Measurements from ENCODE around the gene ATP5F1E. TPM values are rescaled to one million over a fixed set of nuclear protein-coding genes. Genes with fewer than 3 reads are reported as not detected.
A peak's percentile ranks its signal among the peaks of the same experiment; 100 is the strongest.

Gene ATP5F1E
- total and polyA plus RNA-seq, 8 donors, result 75.5 to 197 (median 169) TPM

DNA sequence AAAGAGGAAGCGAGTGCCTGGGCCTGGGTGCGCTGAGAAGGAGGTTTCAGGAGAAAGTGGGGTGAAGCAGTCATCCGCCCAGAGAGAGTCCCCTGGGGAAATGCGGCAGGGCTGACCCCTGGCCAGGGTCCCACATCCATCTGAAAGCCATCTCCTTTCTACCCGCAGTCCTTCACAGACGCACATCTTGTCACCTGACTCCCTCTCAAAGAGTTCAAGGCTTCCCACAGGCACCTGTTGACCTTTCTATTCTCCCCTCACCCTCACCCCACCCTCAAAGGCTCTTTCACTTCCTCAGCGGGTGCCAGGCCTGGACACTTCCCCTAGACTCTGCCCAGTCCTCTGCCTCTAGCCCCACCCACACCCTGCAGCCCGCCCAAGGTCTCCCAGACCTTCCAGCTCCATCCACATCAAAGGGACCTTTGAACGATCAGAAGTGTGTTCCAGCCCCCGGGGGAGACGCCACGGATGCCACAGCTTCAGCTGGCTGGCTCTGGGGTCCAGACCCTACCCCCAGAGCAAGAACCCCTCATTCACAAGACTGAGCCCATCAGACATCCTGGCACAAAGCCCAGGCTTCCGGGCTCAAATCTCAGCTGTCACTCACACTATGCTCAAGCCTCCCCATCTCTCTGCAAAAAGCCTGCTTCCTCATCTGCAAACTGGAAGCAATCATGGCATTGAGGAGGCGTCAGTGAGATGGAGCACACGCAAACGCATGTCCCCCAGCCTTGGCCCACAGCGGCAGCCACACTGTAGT is 27.2 kb downstream of the ATP5F1E start:
- intact Hi-C loops (cut with DNase I), result no loop called here
- H3K9me3 ChIP-seq, result no peaks in the 10 kb centered on the region
- H3K36me3 ChIP-seq, result peaks cover 0 to 41% of the 10 kb centered on the region in 2 donors
- DNase-seq (peak in 2 of 4 donors; percentile 90 to 92), ATAC-seq (peak; percentile 78)
- H3K27me3 ChIP-seq, result no peaks in the 10 kb centered on the region
- H3K4me3 ChIP-seq, result peak overlapping the region; percentile 53 to 87
- TF ChIP-seq CTCF (IDR thresholded peaks at IDR 0.05), result no peak
- H3K4me1 ChIP-seq, result peaks cover 23 to 71% of the 10 kb centered on the region in 2 donors
- H3K27ac ChIP-seq, result peak overlapping the region; percentile 84 to 97

DNA sequence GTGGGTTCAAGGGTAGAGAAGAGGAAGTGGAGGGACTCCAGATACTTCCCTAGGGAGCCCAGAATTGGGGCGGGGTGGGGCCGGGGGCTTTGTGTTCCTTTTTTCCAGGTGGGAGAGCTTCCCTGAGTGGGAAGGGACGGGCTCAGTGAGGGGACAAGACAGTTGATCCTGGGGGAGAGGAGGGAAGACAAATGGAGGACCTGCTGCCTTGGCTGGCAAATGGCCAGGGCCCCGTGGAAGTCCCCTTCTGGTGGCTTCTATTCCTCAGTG is 27.7 kb downstream of the ATP5F1E start:
- peaks cover 0 to 46% of the 10 kb centered on the region in 2 donors for H3K36me3 ChIP-seq
- peak overlapping the region; percentile 84 to 97 for H3K27ac ChIP-seq
- peak overlapping the region in 1 of 2 donors; percentile 87 for H3K4me3 ChIP-seq
- no peaks in the 10 kb centered on the region for H3K9me3 ChIP-seq
- no peaks in the 10 kb centered on the region for H3K27me3 ChIP-seq
- ATAC-seq, result no peak
- intact Hi-C loops (cut with DNase I), result no loop called here
- TF ChIP-seq CTCF (IDR thresholded peaks at IDR 0.05), result no peak
- peak in 1 of 4 donors; percentile 91 for DNase-seq
- peaks cover 20 to 65% of the 10 kb centered on the region in 2 donors for H3K4me1 ChIP-seq

GRCh38 chr20:59003836-59004492 is 28.2 kb downstream of the ATP5F1E start:
- no peak for ATAC-seq
- Histone ChIP-seq H3K27me3 (no peaks in the 10 kb centered on the region), H3K9me3 (no peaks in the 10 kb centered on the region), H3K27ac (peak overlapping the region; percentile 84 to 97), H3K36me3 (peaks cover 0 to 51% of the 10 kb centered on the region in 2 donors), H3K4me3 (peak overlapping the region in 1 of 2 donors; percentile 87), H3K4me1 (peaks cover 20 to 61% of the 10 kb centered on the region in 2 donors)
- intact Hi-C loops (cut with DNase I), result no loop called here
- DNase-seq, result peak in 1 of 4 donors; percentile 45
- TF ChIP-seq CTCF (IDR thresholded peaks at IDR 0.05), result no peak

DNA sequence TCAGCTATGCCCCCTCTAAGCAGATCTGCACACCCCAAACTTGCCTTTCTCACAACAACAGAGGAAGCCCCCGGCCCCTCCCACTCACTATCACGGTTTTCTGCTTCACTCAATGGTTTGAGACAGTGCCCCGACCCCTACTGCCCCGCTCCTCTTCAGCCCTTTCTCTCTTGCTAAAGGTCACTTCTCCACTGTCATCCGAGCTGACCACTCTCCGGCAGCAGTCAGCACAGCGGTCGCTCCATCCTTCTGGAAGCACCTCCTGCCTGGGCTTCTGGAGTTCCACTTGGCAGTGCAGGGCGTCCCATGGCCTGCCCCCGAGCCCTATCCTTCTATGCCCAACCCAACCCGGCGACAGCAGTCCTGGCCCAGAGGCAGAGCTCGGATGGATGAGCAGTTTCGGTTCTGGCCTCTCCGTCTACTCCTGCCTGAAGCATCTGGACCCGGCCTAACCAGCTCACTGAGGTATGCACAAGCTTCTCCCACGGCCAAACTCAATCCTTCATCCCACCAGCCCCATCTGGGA is 29.2 kb downstream of the ATP5F1E start:
- no peaks in the 10 kb centered on the region for H3K27me3 ChIP-seq
- no peak for TF ChIP-seq CTCF (IDR thresholded peaks at IDR 0.05)
- ATAC-seq (no peak), DNase-seq (peak in 1 of 4 donors; percentile 15)
- H3K9me3 ChIP-seq, result no peaks in the 10 kb centered on the region
- intact Hi-C loops (cut with DNase I), result no loop called here
- H3K4me3 ChIP-seq, result no peak overlapping the region
- H3K27ac ChIP-seq, result no peak overlapping the region
- peaks cover 0 to 61% of the 10 kb centered on the region in 2 donors for H3K36me3 ChIP-seq
- H3K4me1 ChIP-seq, result peaks cover 20 to 51% of the 10 kb centered on the region in 2 donors

DNA sequence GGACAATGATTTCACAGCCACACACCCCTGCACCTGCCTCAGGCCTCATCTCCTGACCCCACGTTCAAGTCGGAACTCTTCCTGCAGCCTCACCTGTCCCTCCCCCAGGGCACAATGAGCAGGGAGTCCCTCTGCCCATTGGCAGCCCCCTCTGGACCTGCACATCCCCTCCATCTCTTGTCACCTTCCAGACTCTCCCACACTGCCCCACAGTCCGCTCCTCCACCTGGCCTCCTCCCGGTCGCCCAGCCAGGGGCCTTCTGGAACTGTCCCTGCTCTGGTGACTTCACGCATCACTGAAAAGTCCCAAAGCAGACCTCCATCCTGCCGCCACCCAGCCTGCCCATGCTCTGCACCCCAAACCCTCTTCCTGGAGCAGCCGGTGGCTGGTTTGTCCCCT is 29.7 kb downstream of the ATP5F1E start:
- ATAC-seq, result no peak
- intact Hi-C loops (cut with DNase I), result no loop called here
- H3K4me3 ChIP-seq, result no peak overlapping the region
- TF ChIP-seq CTCF (IDR thresholded peaks at IDR 0.05), result no peak
- no peaks in the 10 kb centered on the region for H3K9me3 ChIP-seq
- no peak overlapping the region for H3K27ac ChIP-seq
- no peak for DNase-seq
- no peaks in the 10 kb centered on the region for H3K27me3 ChIP-seq
- peaks cover 20 to 45% of the 10 kb centered on the region in 2 donors for H3K4me1 ChIP-seq
- H3K36me3 ChIP-seq, result peaks cover 0 to 66% of the 10 kb centered on the region in 2 donors

All from left lung (tissue), 10 donors.